ENCODE measurements around the gene CALCA.

Gene CALCA

DNA sequence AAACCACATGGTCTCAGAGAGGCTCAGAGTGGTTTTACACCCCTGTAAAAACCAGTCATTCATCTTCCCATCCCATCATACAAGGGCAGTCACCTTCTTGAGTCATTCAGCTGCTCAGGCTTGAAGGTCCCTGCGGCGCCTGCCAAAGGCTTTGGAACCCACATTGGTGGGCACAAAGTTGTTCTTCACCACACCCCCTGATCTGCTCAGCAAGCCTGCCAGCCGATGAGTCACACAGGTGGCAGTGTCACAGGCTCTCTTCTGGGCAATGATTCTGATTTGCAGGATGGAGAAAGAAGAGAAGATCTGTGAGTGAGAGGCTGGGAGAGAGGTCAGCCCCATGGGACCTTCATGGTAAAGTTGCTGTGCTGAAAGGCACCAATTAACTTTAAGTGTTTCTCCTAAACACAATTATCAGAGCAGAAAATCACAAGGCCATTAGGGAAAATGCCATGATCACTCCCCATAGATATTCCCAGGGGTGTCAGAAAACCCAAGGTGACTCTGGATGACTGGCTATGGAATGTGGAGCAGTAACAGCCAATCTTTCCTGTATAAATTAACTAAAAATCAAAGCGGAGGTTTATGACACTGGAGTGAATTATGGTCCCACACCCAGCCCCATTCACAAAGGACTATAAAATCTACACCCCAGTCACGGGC, 4.4 kb downstream of the CALCA start (continued):
- TF ChIP-seq ZNF600 (tag by site-specific recombination; IDR thresholded peaks at IDR 0.05), result no peak
- TF ChIP-seq, protein P1, sequence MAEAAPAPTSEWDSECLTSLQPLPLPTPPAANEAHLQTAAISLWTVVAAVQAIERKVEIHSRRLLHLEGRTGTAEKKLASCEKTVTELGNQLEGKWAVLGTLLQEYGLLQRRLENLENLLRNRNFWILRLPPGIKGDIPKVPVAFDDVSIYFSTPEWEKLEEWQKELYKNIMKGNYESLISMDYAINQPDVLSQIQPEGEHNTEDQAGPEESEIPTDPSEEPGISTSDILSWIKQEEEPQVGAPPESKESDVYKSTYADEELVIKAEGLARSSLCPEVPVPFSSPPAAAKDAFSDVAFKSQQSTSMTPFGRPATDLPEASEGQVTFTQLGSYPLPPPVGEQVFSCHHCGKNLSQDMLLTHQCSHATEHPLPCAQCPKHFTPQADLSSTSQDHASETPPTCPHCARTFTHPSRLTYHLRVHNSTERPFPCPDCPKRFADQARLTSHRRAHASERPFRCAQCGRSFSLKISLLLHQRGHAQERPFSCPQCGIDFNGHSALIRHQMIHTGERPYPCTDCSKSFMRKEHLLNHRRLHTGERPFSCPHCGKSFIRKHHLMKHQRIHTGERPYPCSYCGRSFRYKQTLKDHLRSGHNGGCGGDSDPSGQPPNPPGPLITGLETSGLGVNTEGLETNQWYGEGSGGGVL (tag by site-specific recombination; IDR thresholded peaks at IDR 0.05), result no peak
- no peak for TF ChIP-seq ZNF792 (tag by site-specific recombination; IDR thresholded peaks at IDR 0.05)
- TF ChIP-seq, protein P2, sequence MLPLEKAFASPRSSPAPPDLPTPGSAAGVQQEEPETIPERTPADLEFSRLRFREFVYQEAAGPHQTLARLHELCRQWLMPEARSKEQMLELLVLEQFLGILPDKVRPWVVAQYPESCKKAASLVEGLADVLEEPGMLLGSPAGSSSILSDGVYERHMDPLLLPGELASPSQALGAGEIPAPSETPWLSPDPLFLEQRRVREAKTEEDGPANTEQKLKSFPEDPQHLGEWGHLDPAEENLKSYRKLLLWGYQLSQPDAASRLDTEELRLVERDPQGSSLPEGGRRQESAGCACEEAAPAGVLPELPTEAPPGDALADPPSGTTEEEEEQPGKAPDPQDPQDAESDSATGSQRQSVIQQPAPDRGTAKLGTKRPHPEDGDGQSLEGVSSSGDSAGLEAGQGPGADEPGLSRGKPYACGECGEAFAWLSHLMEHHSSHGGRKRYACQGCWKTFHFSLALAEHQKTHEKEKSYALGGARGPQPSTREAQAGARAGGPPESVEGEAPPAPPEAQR (tag by site-specific recombination; IDR thresholded peaks at IDR 0.05), result no peak
- TF ChIP-seq ZNF324 (tag by site-specific recombination; IDR thresholded peaks at IDR 0.05), result no peak
- no peak for TF ChIP-seq ZNF624 (tag by site-specific recombination; IDR thresholded peaks at IDR 0.05)
- TF ChIP-seq ZNF184 (tag by site-specific recombination; IDR thresholded peaks at IDR 0.05), result no peak
- no peak for TF ChIP-seq ZNF239 (tag by site-specific recombination; IDR thresholded peaks at IDR 0.05)
- no peak for TF ChIP-seq ZNF23 (tag by site-specific recombination; IDR thresholded peaks at IDR 0.05; ENCODE audit: borderline replicate concordance)
- TF ChIP-seq ZNF621 (tag by site-specific recombination; IDR thresholded peaks at IDR 0.05), result no peak
- peak; percentile 49 for TF ChIP-seq KLF10 (tag by site-specific recombination; IDR thresholded peaks at IDR 0.05)
- TF ChIP-seq, protein P3, sequence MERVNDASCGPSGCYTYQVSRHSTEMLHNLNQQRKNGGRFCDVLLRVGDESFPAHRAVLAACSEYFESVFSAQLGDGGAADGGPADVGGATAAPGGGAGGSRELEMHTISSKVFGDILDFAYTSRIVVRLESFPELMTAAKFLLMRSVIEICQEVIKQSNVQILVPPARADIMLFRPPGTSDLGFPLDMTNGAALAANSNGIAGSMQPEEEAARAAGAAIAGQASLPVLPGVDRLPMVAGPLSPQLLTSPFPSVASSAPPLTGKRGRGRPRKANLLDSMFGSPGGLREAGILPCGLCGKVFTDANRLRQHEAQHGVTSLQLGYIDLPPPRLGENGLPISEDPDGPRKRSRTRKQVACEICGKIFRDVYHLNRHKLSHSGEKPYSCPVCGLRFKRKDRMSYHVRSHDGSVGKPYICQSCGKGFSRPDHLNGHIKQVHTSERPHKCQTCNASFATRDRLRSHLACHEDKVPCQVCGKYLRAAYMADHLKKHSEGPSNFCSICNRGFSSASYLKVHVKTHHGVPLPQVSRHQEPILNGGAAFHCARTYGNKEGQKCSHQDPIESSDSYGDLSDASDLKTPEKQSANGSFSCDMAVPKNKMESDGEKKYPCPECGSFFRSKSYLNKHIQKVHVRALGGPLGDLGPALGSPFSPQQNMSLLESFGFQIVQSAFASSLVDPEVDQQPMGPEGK (tag by site-specific recombination; IDR thresholded peaks at IDR 0.05), result 0 out of 2 replicates have a peak, but pooled peaks have one; percentile 31
- TF ChIP-seq KLF1 (tag by site-specific recombination; IDR thresholded peaks at IDR 0.05), result no peak
- TF ChIP-seq ZNF530 (tag by site-specific recombination; IDR thresholded peaks at IDR 0.05; ENCODE audit: low read depth), result no peak
- TF ChIP-seq ZNF843 (tag by site-specific recombination; IDR thresholded peaks at IDR 0.05), result peak; percentile 30; the same call in 1 of the 2 replicates
- TF ChIP-seq, protein P4, sequence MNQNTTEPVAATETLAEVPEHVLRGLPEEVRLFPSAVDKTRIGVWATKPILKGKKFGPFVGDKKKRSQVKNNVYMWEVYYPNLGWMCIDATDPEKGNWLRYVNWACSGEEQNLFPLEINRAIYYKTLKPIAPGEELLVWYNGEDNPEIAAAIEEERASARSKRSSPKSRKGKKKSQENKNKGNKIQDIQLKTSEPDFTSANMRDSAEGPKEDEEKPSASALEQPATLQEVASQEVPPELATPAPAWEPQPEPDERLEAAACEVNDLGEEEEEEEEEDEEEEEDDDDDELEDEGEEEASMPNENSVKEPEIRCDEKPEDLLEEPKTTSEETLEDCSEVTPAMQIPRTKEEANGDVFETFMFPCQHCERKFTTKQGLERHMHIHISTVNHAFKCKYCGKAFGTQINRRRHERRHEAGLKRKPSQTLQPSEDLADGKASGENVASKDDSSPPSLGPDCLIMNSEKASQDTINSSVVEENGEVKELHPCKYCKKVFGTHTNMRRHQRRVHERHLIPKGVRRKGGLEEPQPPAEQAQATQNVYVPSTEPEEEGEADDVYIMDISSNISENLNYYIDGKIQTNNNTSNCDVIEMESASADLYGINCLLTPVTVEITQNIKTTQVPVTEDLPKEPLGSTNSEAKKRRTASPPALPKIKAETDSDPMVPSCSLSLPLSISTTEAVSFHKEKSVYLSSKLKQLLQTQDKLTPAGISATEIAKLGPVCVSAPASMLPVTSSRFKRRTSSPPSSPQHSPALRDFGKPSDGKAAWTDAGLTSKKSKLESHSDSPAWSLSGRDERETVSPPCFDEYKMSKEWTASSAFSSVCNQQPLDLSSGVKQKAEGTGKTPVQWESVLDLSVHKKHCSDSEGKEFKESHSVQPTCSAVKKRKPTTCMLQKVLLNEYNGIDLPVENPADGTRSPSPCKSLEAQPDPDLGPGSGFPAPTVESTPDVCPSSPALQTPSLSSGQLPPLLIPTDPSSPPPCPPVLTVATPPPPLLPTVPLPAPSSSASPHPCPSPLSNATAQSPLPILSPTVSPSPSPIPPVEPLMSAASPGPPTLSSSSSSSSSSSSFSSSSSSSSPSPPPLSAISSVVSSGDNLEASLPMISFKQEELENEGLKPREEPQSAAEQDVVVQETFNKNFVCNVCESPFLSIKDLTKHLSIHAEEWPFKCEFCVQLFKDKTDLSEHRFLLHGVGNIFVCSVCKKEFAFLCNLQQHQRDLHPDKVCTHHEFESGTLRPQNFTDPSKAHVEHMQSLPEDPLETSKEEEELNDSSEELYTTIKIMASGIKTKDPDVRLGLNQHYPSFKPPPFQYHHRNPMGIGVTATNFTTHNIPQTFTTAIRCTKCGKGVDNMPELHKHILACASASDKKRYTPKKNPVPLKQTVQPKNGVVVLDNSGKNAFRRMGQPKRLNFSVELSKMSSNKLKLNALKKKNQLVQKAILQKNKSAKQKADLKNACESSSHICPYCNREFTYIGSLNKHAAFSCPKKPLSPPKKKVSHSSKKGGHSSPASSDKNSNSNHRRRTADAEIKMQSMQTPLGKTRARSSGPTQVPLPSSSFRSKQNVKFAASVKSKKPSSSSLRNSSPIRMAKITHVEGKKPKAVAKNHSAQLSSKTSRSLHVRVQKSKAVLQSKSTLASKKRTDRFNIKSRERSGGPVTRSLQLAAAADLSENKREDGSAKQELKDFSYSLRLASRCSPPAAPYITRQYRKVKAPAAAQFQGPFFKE (tag by site-specific recombination; IDR thresholded peaks at IDR 0.05; ENCODE audit: borderline replicate concordance), result no peak
- TF ChIP-seq, protein P5, sequence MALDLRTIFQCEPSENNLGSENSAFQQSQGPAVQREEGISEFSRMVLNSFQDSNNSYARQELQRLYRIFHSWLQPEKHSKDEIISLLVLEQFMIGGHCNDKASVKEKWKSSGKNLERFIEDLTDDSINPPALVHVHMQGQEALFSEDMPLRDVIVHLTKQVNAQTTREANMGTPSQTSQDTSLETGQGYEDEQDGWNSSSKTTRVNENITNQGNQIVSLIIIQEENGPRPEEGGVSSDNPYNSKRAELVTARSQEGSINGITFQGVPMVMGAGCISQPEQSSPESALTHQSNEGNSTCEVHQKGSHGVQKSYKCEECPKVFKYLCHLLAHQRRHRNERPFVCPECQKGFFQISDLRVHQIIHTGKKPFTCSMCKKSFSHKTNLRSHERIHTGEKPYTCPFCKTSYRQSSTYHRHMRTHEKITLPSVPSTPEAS (tag by site-specific recombination; IDR thresholded peaks at IDR 0.05), result no peak
- TF ChIP-seq, protein P6, sequence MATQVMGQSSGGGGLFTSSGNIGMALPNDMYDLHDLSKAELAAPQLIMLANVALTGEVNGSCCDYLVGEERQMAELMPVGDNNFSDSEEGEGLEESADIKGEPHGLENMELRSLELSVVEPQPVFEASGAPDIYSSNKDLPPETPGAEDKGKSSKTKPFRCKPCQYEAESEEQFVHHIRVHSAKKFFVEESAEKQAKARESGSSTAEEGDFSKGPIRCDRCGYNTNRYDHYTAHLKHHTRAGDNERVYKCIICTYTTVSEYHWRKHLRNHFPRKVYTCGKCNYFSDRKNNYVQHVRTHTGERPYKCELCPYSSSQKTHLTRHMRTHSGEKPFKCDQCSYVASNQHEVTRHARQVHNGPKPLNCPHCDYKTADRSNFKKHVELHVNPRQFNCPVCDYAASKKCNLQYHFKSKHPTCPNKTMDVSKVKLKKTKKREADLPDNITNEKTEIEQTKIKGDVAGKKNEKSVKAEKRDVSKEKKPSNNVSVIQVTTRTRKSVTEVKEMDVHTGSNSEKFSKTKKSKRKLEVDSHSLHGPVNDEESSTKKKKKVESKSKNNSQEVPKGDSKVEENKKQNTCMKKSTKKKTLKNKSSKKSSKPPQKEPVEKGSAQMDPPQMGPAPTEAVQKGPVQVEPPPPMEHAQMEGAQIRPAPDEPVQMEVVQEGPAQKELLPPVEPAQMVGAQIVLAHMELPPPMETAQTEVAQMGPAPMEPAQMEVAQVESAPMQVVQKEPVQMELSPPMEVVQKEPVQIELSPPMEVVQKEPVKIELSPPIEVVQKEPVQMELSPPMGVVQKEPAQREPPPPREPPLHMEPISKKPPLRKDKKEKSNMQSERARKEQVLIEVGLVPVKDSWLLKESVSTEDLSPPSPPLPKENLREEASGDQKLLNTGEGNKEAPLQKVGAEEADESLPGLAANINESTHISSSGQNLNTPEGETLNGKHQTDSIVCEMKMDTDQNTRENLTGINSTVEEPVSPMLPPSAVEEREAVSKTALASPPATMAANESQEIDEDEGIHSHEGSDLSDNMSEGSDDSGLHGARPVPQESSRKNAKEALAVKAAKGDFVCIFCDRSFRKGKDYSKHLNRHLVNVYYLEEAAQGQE (tag by site-specific recombination; IDR thresholded peaks at IDR 0.05), result no peak
- TF ChIP-seq ZNF138 (tag by site-specific recombination; IDR thresholded peaks at IDR 0.05; ENCODE audit: borderline replicate concordance), result no peak
- TF ChIP-seq ZFHX2 (tag by site-specific recombination; conservative IDR thresholded peaks at IDR 0.05), result no peak
- no peak for TF ChIP-seq ZNF211 (tag by site-specific recombination; IDR thresholded peaks at IDR 0.05; ENCODE audit: low read depth)
- no peak for TF ChIP-seq ZNF2 (tag by site-specific recombination; IDR thresholded peaks at IDR 0.05)
- TF ChIP-seq ZNF366 (tag by site-specific recombination; conservative IDR thresholded peaks at IDR 0.05), result no peak; the same call in 1 of the 2 replicates
- no peak for TF ChIP-seq ZNF548 (tag by site-specific recombination; IDR thresholded peaks at IDR 0.05)

Data from HEK293 (cell line).